HEK293 (cell line): ENCODE measurements around the gene HRH2.

Source experiments
- CTCF ChIA-PET: fragments of 350-600 bp; formaldehyde crosslinking; extraction: SDS; loops from one replicate; lab custom pipeline; 2021; ENCODE audit warnings: antibody characterized with exemption; lab: Yijun Ruan, JAX
- POLR2A ChIA-PET: fragments of 300-600 bp; formaldehyde crosslinking; extraction: SDS; loops from one replicate; lab custom pipeline; 2020; ENCODE audit warnings: antibody characterized with exemption, inconsistent platforms; lab: Yijun Ruan, JAX
- H3K27ac ChIP-seq: fragments of 200-500 bp; sonication (Bioruptor generic); 2 replicates; pipeline ENCODE4 v1.5.1; 2014; ENCODE audit warnings: low read depth, low read length, control low read depth, inconsistent platforms; ENCODE audit errors: extremely low read depth
- H3K36me3 ChIP-seq, 2 experiments: fragments of 200-500 bp in 1 of 2; sonication (Bioruptor generic) in 1 of 2; 1 replicate in 1 of 2; 2 replicates in 1 of 2; pipeline ENCODE4 v1.5.1; 2014 to 2017; ENCODE audit warnings: inconsistent platforms in 2 of 2, low read length in 2 of 2; ENCODE audit not compliant: control insufficient read depth in 2 of 2, insufficient read depth in 1 of 2
- H3K4me1 ChIP-seq: fragments of 200-500 bp; sonication (Bioruptor generic); 2 replicates; pipeline ENCODE4 v1.5.1; 2014; ENCODE audit warnings: mild to moderate bottlenecking, low read length, inconsistent platforms; ENCODE audit not compliant: control insufficient read depth, insufficient read depth
- H3K4me3 ChIP-seq: 2 replicates; pipeline ENCODE4 v1.5.1; 2011; ENCODE audit warnings: low read depth, mild to moderate bottlenecking, control low read depth, low read length, moderate library complexity
- H3K9me3 ChIP-seq: fragments of 200-500 bp; sonication (Bioruptor generic); 2 replicates; pipeline ENCODE4 v1.5.1; 2014; ENCODE audit warnings: low read depth, low read length, inconsistent platforms; ENCODE audit not compliant: control insufficient read depth, insufficient read depth
- OSR2 ChIP-seq: fragments of 450-650 bp; formaldehyde crosslinking; IDR thresholded peaks from 2 replicates; pipeline ENCODE4 v1.5.1; 2016; ENCODE audit warnings: missing biosample characterization, missing genetic modification characterization
- SCRT1 ChIP-seq: fragments of 450-650 bp; formaldehyde crosslinking; IDR thresholded peaks from 2 replicates; pipeline ENCODE4 v1.5.1; 2016; ENCODE audit warnings: missing biosample characterization, missing genetic modification characterization, borderline replicate concordance
- SCRT2 ChIP-seq: fragments of 450-650 bp; formaldehyde crosslinking; IDR thresholded peaks from 2 replicates; pipeline ENCODE4 v1.5.1; 2016; ENCODE audit warnings: missing biosample characterization, missing genetic modification characterization
- ZBTB11 ChIP-seq: fragments of 450-650 bp; formaldehyde crosslinking; conservative IDR thresholded peaks from 2 replicates; pipeline ENCODE4 v1.5.1; 2016; ENCODE audit warnings: low read depth, missing biosample characterization, missing genetic modification characterization
- ZEB2 ChIP-seq: fragments of 450-650 bp; formaldehyde crosslinking; IDR thresholded peaks from 2 replicates; pipeline ENCODE4 v1.5.1; 2016; ENCODE audit warnings: missing biosample characterization, missing genetic modification characterization
- ZFP37 ChIP-seq: fragments of 450-650 bp; formaldehyde crosslinking; IDR thresholded peaks from 2 replicates; pipeline ENCODE4 v1.5.1; 2016; ENCODE audit warnings: missing biosample characterization, missing genetic modification characterization
- ZNF169 ChIP-seq: fragments of 450-650 bp; formaldehyde crosslinking; IDR thresholded peaks from 2 replicates; pipeline ENCODE4 v1.5.1; 2016; ENCODE audit warnings: missing biosample characterization, missing genetic modification characterization
- ZNF184 ChIP-seq: fragments of 450-650 bp; IDR thresholded peaks from 2 replicates; pipeline ENCODE4 v1.5.1; 2018; ENCODE audit warnings: missing biosample characterization, mild to moderate bottlenecking, missing genetic modification characterization
- ZNF221 ChIP-seq: fragments of 450-650 bp; formaldehyde crosslinking; IDR thresholded peaks from 2 replicates; pipeline ENCODE4 v1.5.1; 2017; ENCODE audit warnings: missing biosample characterization, missing genetic modification characterization, borderline replicate concordance
- ZNF274 ChIP-seq, 2 experiments: fragments of 200-500 bp in 1 of 2; fragments of 450-650 bp in 1 of 2; sonication (Bioruptor generic) in 1 of 2; formaldehyde crosslinking in 1 of 2; IDR thresholded peaks; 2 replicates each; pipeline versions ENCODE4 v1.5.1 to v1.6.1; 2014 to 2016; ENCODE audit warnings: borderline replicate concordance in 1 of 2, inconsistent platforms in 1 of 2, low read length in 1 of 2, missing biosample characterization in 1 of 2, missing genetic modification characterization in 1 of 2
- ZNF280C ChIP-seq: fragments of 450-650 bp; formaldehyde crosslinking; IDR thresholded peaks from 2 replicates; pipeline ENCODE4 v1.5.1; 2016; ENCODE audit warnings: missing biosample characterization, missing genetic modification characterization
- ZNF280D ChIP-seq: fragments of 450-650 bp; formaldehyde crosslinking; IDR thresholded peaks from 2 replicates; pipeline ENCODE4 v1.5.1; 2016; ENCODE audit warnings: missing biosample characterization, missing genetic modification characterization
- ZNF324 ChIP-seq: fragments of 450-650 bp; formaldehyde crosslinking; IDR thresholded peaks from 2 replicates; pipeline ENCODE4 v1.5.1; 2016; ENCODE audit warnings: missing biosample characterization, missing genetic modification characterization
- ZNF366 ChIP-seq: fragments of 450-650 bp; formaldehyde crosslinking; conservative IDR thresholded peaks from 2 replicates; pipeline ENCODE4 v1.5.1; 2016; ENCODE audit warnings: missing biosample characterization, missing genetic modification characterization
- ZNF394 ChIP-seq: fragments of 450-650 bp; formaldehyde crosslinking; IDR thresholded peaks from 2 replicates; pipeline ENCODE4 v1.5.1; 2016; ENCODE audit warnings: missing biosample characterization, missing genetic modification characterization, mild to moderate bottlenecking, moderate library complexity, borderline replicate concordance
- ZNF513 ChIP-seq: fragments of 450-650 bp; IDR thresholded peaks from 2 replicates; pipeline ENCODE4 v1.5.1; 2018; ENCODE audit warnings: missing biosample characterization, missing genetic modification characterization
- ZNF560 ChIP-seq: fragments of 450-650 bp; formaldehyde crosslinking; IDR thresholded peaks from 2 replicates; pipeline ENCODE4 v1.5.1; 2017; ENCODE audit warnings: missing biosample characterization, missing genetic modification characterization, borderline replicate concordance
- ZNF658 ChIP-seq: fragments of 450-650 bp; formaldehyde crosslinking; IDR thresholded peaks from 2 replicates; pipeline ENCODE4; 2016; ENCODE audit warnings: missing biosample characterization, missing genetic modification characterization
- ZNF776 ChIP-seq: fragments of 450-650 bp; formaldehyde crosslinking; IDR thresholded peaks from 2 replicates; pipeline ENCODE4 v1.5.0; 2017; ENCODE audit warnings: missing biosample characterization, missing genetic modification characterization, borderline replicate concordance
- ZNF791 ChIP-seq: fragments of 450-650 bp; formaldehyde crosslinking; IDR thresholded peaks from 2 replicates; pipeline ENCODE4 v1.5.1; 2016; ENCODE audit warnings: missing biosample characterization, missing genetic modification characterization
- ZNF792 ChIP-seq: fragments of 450-650 bp; formaldehyde crosslinking; IDR thresholded peaks from 2 replicates; pipeline ENCODE4 v1.5.1; 2016; ENCODE audit warnings: missing biosample characterization, missing genetic modification characterization
- ZSCAN23 ChIP-seq: fragments of 450-650 bp; formaldehyde crosslinking; IDR thresholded peaks from 2 replicates; pipeline ENCODE4 v1.5.1; 2016; ENCODE audit warnings: missing biosample characterization, missing genetic modification characterization
- ZSCAN4 ChIP-seq: fragments of 450-650 bp; formaldehyde crosslinking; IDR thresholded peaks from 2 replicates; pipeline ENCODE4 v1.5.1; 2017; ENCODE audit warnings: missing biosample characterization, missing genetic modification characterization

HRH2 gene

GRCh38 chr5:175635854-175636584 is 21.9 kb upstream of the HRH2 start:
- ChIA-PET CTCF (interaction anchor here (1.4 kb wide), 1 partner anchor 102 kb away, joined by 3 read pairs; no protein-coding TSS in a partner anchor), POLR2A (no interaction called here)
- no peaks in the 10 kb centered on the region for H3K4me1 ChIP-seq
- TF ChIP-seq ZNF791 (tag by site-specific recombination) (no peak), ZNF169 (tag by site-specific recombination) (no peak), SCRT1 (tag by site-specific recombination) (peak; percentile 59; the same call in 1 of the 2 replicates), ZNF776 (tag by site-specific recombination) (no peak), ZNF280D (tag by site-specific recombination) (no peak), ZFP37 (tag by site-specific recombination) (no peak), ZNF366 (tag by site-specific recombination) (no peak), ZEB2 (tag by site-specific recombination) (no peak), ZSCAN23 (tag by site-specific recombination) (no peak), ZNF513 (no peak), SCRT2 (peak; percentile 72), ZNF274 (IDR thresholded peaks at IDR 0.05; ENCODE audit: low read length) (no peak), ZNF274 (tag by site-specific recombination; IDR thresholded peaks at IDR 0.05; ENCODE audit: borderline replicate concordance) (no peak), ZNF221 (tag by site-specific recombination) (no peak)
- H3K27ac ChIP-seq = no peak overlapping the region
- no peaks in the 10 kb centered on the region for H3K36me3 ChIP-seq
- no peak overlapping the region for H3K4me3 ChIP-seq
- no peaks in the 10 kb centered on the region for H3K9me3 ChIP-seq

- no peak overlapping the region for H3K4me3 ChIP-seq
- ChIA-PET POLR2A (no interaction called here), CTCF (interaction anchor here (1.7 kb wide), 1 partner anchor 92 kb away, joined by 4 read pairs; no protein-coding TSS in a partner anchor)
- H3K4me1 ChIP-seq = no peaks in the 10 kb centered on the region
- no peaks in the 10 kb centered on the region for H3K9me3 ChIP-seq
- H3K27ac ChIP-seq = no peak overlapping the region
- no peaks in the 10 kb centered on the region for H3K36me3 ChIP-seq
- TF ChIP-seq ZNF280C (tag by site-specific recombination) = no peak
- no peak for TF ChIP-seq ZNF792
- no peak for TF ChIP-seq ZNF184 (tag by site-specific recombination)
- TF ChIP-seq ZSCAN4 (tag by site-specific recombination) = no peak
- TF ChIP-seq ZBTB11 (tag by site-specific recombination) = no peak
- TF ChIP-seq ZNF394 = no peak
- TF ChIP-seq ZNF560 = no peak
- TF ChIP-seq ZNF324 (tag by site-specific recombination) = no peak
- no peak for TF ChIP-seq OSR2 (tag by site-specific recombination)
- TF ChIP-seq SCRT2 = no peak
- no peak for TF ChIP-seq ZNF658 (tag by site-specific recombination)
Measured at GRCh38 chr5:175638305-175638704, 19.6 kb upstream of the HRH2 start.
